ENCODE results near the gene OPN4. TPM values are rescaled to one million over a fixed set of nuclear protein-coding genes. Genes with fewer than 3 reads are reported as not detected.

The OPN4 gene
- total RNA-seq, 1 donor from 2014 or later = not detected

DNA sequence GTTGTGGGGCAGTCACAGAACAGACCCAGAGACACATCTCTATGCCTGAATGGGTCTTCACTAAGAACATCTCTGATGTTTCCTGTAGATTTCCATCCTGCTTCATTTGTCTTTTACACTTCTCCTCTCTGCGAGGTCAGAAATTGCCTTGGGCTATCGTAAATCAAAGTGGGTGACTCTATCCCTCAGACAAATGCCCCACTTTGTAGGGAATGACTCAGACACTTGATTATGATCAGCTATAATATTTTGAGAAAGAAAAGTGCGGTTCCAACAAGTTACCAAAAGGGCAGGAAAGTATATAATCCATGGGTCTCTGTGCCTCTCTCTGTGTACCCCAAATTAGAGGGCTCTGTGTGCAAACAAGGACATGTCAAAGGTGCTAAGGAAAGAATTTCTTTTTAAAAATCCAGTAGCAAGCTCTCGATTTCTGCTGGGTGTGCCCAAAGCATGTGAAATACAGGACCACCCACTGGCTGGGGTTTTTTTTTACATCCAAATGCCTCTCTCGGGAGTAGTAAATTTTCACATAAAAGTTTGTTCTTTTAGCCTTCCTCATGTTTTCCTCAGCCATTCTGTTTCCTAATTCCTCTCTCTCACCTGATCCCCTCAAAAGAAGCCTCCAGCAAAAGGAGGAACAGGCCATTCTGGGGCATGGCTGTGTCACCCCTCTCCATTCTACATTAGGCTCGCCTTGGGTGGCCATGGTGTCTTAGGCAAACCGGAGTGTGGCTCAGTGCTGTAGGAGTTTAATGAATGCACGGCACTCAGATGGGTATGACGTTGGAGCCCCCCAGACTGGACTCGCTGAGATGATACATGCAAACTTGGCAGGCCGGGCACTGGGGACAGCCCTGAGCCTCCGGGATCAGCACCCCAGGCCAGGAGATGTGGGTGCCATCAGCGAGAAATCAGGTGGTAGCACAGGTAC is 6.3 kb upstream of the OPN4 start:
- TF ChIP-seq, protein P1, sequence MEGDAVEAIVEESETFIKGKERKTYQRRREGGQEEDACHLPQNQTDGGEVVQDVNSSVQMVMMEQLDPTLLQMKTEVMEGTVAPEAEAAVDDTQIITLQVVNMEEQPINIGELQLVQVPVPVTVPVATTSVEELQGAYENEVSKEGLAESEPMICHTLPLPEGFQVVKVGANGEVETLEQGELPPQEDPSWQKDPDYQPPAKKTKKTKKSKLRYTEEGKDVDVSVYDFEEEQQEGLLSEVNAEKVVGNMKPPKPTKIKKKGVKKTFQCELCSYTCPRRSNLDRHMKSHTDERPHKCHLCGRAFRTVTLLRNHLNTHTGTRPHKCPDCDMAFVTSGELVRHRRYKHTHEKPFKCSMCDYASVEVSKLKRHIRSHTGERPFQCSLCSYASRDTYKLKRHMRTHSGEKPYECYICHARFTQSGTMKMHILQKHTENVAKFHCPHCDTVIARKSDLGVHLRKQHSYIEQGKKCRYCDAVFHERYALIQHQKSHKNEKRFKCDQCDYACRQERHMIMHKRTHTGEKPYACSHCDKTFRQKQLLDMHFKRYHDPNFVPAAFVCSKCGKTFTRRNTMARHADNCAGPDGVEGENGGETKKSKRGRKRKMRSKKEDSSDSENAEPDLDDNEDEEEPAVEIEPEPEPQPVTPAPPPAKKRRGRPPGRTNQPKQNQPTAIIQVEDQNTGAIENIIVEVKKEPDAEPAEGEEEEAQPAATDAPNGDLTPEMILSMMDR (IDR thresholded peaks at IDR 0.05) = no peak
- no peaks in the 10 kb centered on the region for H3K36me3 Mint-ChIP-seq (ENCODE audit: low read depth)
- peaks cover 64% of the 10 kb centered on the region for H3K4me1 Mint-ChIP-seq (ENCODE audit: low read depth)
- H3K27me3 Mint-ChIP-seq (ENCODE audit: low read depth) = no peaks in the 10 kb centered on the region
- no peak for DNase-seq (ENCODE audit: low spot score)
- no peaks in the 10 kb centered on the region for H3K9me3 Mint-ChIP-seq (ENCODE audit: low read depth)
- peak overlapping the region; percentile 66 for H3K27ac Mint-ChIP-seq (ENCODE audit: unreplicated experiment)
- no peak overlapping the region for H3K4me3 Mint-ChIP-seq (ENCODE audit: unreplicated experiment)

DNA sequence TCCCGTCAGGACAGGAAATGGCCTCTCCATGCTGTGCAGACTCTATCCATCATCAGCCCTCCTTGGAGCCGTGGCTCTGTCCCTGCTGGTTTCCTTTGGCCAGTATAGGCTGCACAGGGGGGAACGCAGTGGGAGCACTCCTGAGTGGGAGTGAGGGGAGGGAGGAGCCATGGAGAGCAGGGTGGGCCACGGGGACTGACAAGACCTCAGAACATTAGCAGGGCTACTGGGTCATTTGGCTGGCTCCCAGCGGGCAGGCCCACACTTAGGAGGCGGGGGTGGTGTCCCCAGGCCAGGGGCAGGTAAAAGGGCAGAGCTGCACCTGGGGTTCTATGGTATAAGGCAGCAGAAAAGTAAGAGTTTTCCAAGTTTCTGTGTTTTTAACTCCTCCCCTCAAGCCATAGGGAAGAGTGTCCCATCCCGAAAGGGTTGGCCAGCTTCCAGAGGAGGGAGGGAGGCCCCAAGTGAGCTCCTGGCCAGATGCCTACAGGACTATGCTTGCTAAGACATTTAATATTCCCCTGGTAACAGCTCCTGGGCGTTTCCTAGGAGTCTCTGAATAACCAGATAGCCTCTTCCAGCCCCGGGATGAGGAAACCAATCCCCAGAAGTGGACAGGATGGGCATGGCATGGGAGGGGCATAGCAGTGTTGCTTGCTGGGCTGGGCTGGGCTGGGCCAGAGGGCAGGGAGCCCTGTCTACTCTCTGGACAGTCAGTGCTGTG is 5.5 kb upstream of the OPN4 start:
- TF ChIP-seq, protein P1 (IDR thresholded peaks at IDR 0.05) = no peak
- Mint-ChIP-seq H3K9me3 (ENCODE audit: low read depth) (no peaks in the 10 kb centered on the region), H3K4me3 (ENCODE audit: unreplicated experiment) (no peak overlapping the region), H3K36me3 (ENCODE audit: low read depth) (no peaks in the 10 kb centered on the region), H3K4me1 (ENCODE audit: low read depth) (peaks cover 56% of the 10 kb centered on the region), H3K27ac (ENCODE audit: unreplicated experiment) (peak overlapping the region; percentile 84), H3K27me3 (ENCODE audit: low read depth) (no peaks in the 10 kb centered on the region)
- peak; percentile 86 for DNase-seq (ENCODE audit: low spot score)

DNA sequence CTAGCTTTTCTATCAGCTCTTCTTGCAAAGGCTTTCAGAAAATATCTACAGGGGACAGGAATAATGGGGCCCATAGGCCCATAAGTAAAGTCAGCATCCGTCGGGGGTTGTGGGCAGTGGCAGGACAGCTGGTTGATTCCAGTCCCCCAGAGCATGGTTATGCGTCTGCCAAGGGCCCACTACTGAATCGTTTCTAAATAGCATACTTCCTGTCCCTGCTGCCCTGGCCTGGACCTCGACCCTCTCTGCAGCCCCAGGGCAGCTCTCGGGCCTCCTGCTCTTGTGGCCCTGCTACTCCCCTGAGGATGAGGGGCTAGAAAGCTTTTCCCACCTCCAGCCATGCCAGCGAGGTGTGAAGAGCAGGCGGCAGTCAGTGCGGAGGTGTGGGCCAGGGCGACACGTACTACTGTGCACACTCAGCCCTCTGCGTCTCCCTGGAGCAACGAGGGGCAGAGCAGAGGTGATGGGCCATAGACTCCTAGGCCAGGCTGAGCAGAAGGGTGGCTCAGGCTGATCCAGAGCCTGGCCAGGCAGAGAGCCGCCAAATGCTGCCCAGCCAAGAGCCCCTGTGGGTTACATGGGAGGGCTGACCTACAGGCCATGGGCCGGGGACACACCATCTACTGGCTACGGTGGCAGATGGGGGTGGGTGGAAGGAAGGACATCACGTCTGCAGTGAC is 4.7 kb upstream of the OPN4 start:
- H3K4me1 Mint-ChIP-seq (ENCODE audit: low read depth) = peaks cover 49% of the 10 kb centered on the region
- H3K27ac Mint-ChIP-seq (ENCODE audit: unreplicated experiment) = peak overlapping the region; percentile 84
- no peaks in the 10 kb centered on the region for H3K36me3 Mint-ChIP-seq (ENCODE audit: low read depth)
- no peaks in the 10 kb centered on the region for H3K27me3 Mint-ChIP-seq (ENCODE audit: low read depth)
- DNase-seq (ENCODE audit: low spot score) = peak; percentile 77
- no peaks in the 10 kb centered on the region for H3K9me3 Mint-ChIP-seq (ENCODE audit: low read depth)
- TF ChIP-seq, protein P1 (IDR thresholded peaks at IDR 0.05) = no peak
- H3K4me3 Mint-ChIP-seq (ENCODE audit: unreplicated experiment) = no peak overlapping the region

DNA sequence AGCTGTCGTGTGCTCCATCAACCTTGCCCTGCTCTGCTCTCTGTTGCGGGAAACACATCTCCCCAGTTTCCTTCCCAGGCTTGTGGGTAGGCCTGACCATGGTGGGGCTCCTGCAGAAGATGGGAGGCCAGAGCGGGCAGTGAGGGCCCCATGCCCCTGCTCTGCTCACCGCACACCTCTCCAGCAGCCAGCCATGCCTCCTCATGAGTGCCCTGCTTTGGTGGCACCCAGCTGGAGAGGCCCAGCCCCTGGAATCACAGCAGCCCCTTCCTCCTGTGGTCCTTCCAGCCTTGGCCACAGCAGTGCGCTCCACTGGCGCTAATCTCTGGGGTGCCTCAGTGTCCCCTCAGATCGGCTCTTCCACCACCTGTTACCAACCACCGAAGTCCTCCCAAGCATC is 4.2 kb upstream of the OPN4 start:
- TF ChIP-seq, protein P1 (IDR thresholded peaks at IDR 0.05) = no peak
- no peak for DNase-seq (ENCODE audit: low spot score)
- Mint-ChIP-seq H3K36me3 (ENCODE audit: low read depth) (no peaks in the 10 kb centered on the region), H3K4me3 (ENCODE audit: unreplicated experiment) (no peak overlapping the region), H3K9me3 (ENCODE audit: low read depth) (no peaks in the 10 kb centered on the region), H3K4me1 (ENCODE audit: low read depth) (peaks cover 44% of the 10 kb centered on the region), H3K27ac (ENCODE audit: unreplicated experiment) (no peak overlapping the region), H3K27me3 (ENCODE audit: low read depth) (no peaks in the 10 kb centered on the region)

DNA sequence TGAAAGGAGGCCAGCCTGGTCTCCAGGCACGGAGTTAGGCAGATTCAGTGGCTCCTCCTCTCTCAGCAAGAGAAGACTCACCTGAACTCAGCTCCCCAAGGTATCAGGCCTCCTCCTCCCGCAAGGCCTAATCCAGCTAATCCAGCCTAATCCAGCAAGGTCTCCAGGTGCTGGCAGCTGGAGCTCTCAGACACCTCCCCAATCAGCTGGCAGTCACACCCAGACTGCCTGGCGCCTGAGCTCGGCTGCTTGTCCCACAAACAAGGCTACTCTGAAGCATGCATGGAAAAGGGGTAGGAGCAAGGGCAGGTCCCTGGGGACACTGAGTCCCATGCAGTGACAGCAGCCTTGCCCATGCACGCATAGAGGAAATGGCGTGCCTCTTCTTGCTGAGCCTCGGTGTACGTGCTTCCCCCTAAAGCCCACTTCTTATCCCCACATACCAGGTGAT is 3.3 kb upstream of the OPN4 start:
- H3K4me3 Mint-ChIP-seq (ENCODE audit: unreplicated experiment) = no peak overlapping the region
- H3K9me3 Mint-ChIP-seq (ENCODE audit: low read depth) = no peaks in the 10 kb centered on the region
- H3K4me1 Mint-ChIP-seq (ENCODE audit: low read depth) = peaks cover 44% of the 10 kb centered on the region
- no peak overlapping the region for H3K27ac Mint-ChIP-seq (ENCODE audit: unreplicated experiment)
- H3K36me3 Mint-ChIP-seq (ENCODE audit: low read depth) = no peaks in the 10 kb centered on the region
- H3K27me3 Mint-ChIP-seq (ENCODE audit: low read depth) = no peaks in the 10 kb centered on the region
- DNase-seq (ENCODE audit: low spot score) = no peak
- TF ChIP-seq, protein P1 (IDR thresholded peaks at IDR 0.05) = no peak
